Activated naive CD4-positive, alpha-beta T cell treated with anti-CD3 and anti-CD28 coated beads for 36 hours (primary cell): ENCODE results near the gene ABTB2. TPM values are rescaled to one million over a fixed set of nuclear protein-coding genes. Genes with fewer than 3 reads are reported as not detected.

Source experiments
- CTCF ChIA-PET: fragments of 350-600 bp; sonication (Branson Sonifier 250); formaldehyde crosslinking; loops from one replicate; lab custom pipeline; 2021; ENCODE audit warnings: antibody characterized with exemption; lab: Charles Lee
- DNase-seq: peaks from one replicate; pipeline ENCODE4 v3.0.0-alpha.2; 2020
- H3K27ac Mint-ChIP-seq: one replicate; pipeline ENCODE4 v1.8.0; 2021; ENCODE audit warnings: mild to moderate bottlenecking, mixed read lengths
- H3K27me3 Mint-ChIP-seq: one replicate; pipeline ENCODE4 v1.8.0; 2021; ENCODE audit warnings: low read depth, mixed read lengths
- H3K36me3 Mint-ChIP-seq: one replicate; pipeline ENCODE4 v1.8.0; 2021; ENCODE audit warnings: low read depth, mixed read lengths
- H3K4me1 Mint-ChIP-seq: one replicate; pipeline ENCODE4 v1.8.0; 2021; ENCODE audit warnings: low read depth, mixed read lengths
- H3K4me3 Mint-ChIP-seq: one replicate; pipeline ENCODE4 v1.8.0; 2021; ENCODE audit warnings: mild to moderate bottlenecking, moderate library complexity, mixed read lengths
- H3K9me3 Mint-ChIP-seq: one replicate; pipeline ENCODE4 v1.8.0; 2021; ENCODE audit warnings: mixed read lengths
- intact Hi-C: fragments of 100-400 bp; cut with micrococcal nuclease; formaldehyde crosslinking; loops from one replicate; pipeline ENCODE4 v1.15.1; 2023
- total RNA-seq, 2 experiments: library from RNA; stranded (reverse); gene quantifications; one replicate each; pipeline ENCODE4 v1.2.3, GENCODE V29; 2021

The ABTB2 gene
- total RNA-seq, 2 experiments from 2014 or later: 3.1 to 3.7 TPM

DNA sequence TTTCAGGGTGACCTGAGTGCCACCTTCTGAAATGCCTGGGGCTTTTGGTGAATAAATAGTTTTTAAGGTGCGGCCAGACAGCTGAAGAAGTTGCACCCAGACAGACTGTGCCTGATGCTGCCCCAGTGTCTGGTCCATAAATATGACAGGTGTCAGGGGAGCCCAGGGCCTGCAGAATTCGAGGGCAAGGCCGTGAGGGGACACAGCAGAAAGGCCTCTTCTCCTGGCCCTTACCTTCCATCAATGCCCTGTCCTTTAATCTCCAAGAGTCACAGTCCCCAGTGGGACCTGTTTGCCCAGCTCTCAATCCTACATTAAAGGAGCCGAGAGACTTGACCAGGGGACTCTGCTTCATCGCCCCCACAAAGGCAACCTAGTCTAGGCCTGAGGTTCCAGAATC is 206.6 kb downstream of the ABTB2 start:
- no peak overlapping the region for H3K27ac Mint-ChIP-seq

GRCh38 chr11:34150494-34151151 is 207.2 kb downstream of the ABTB2 start:
- H3K36me3 Mint-ChIP-seq: peaks cover 28% of the 10 kb centered on the region
- DNase-seq: no peak
- no peaks in the 10 kb centered on the region for H3K27me3 Mint-ChIP-seq
- CTCF ChIA-PET: interaction anchor here (0.6 to 1.6 kb wide), 3 partner anchors 37 to 304 kb away, joined by 3 to 5 read pairs (median 3); partner anchors contain the start of gene ABTB2
- H3K4me3 Mint-ChIP-seq: no peak overlapping the region
- no peak overlapping the region for H3K27ac Mint-ChIP-seq
- H3K4me1 Mint-ChIP-seq: no peaks in the 10 kb centered on the region
- no peaks in the 10 kb centered on the region for H3K9me3 Mint-ChIP-seq
- intact Hi-C loops: no loop called here

More for the DNA sequence above, 206.6 kb downstream of the ABTB2 start:
- no peak for DNase-seq
- Mint-ChIP-seq H3K36me3 (peaks cover 22% of the 10 kb centered on the region), H3K4me1 (no peaks in the 10 kb centered on the region), H3K9me3 (no peaks in the 10 kb centered on the region), H3K4me3 (no peak overlapping the region), H3K27me3 (no peaks in the 10 kb centered on the region)
- intact Hi-C loops: no loop called here
- CTCF ChIA-PET: interaction anchor here (0.9 to 1.6 kb wide), 4 partner anchors 23 to 304 kb away, joined by 3 to 5 read pairs (median 4); partner anchors contain the start of gene ABTB2

- Mint-ChIP-seq H3K27ac (no peak overlapping the region), H3K9me3 (no peaks in the 10 kb centered on the region), H3K4me3 (no peak overlapping the region), H3K4me1 (no peaks in the 10 kb centered on the region), H3K36me3 (peaks cover 33% of the 10 kb centered on the region), H3K27me3 (no peaks in the 10 kb centered on the region)
- DNase-seq: no peak
- intact Hi-C loops: no loop called here
- CTCF ChIA-PET: interaction anchor here (1.6 kb wide), 1 partner anchor 209 kb away, joined by 5 read pairs; the partner anchor contains the start of gene ABTB2
These were observed 208.0 kb downstream of the ABTB2 start for GRCh38 chr11:34149786-34150185.

DNA sequence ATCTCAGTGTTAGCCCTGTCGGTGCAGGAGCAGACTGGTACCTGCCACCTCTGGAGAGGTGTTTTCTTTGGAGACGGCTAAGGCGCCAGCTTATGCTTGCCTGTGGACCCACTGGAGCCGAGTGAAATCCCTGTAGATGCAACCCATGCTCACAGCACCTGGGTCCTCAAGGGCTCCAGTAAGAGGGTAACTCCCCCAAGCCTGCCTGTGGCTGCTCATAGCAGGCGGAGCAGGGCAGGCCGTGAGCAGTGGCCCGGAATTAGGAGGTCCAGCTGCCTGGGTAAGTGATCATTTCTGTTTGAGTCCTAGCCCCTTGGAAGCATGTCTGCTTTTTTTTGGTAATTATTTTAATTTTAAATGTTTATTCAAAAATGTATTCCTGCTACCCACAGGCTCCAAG is 208.5 kb downstream of the ABTB2 start:
- Mint-ChIP-seq H3K4me1 (no peaks in the 10 kb centered on the region), H3K27ac (no peak overlapping the region), H3K4me3 (no peak overlapping the region), H3K9me3 (no peaks in the 10 kb centered on the region), H3K27me3 (no peaks in the 10 kb centered on the region), H3K36me3 (peaks cover 35% of the 10 kb centered on the region)
- CTCF ChIA-PET: no interaction called here
- no peak for DNase-seq
- intact Hi-C loops: no loop called here

GRCh38 chr11:34148504-34149165 is 209.2 kb downstream of the ABTB2 start:
- H3K4me3 Mint-ChIP-seq: no peak overlapping the region
- H3K36me3 Mint-ChIP-seq: peaks cover 34% of the 10 kb centered on the region
- no peaks in the 10 kb centered on the region for H3K4me1 Mint-ChIP-seq
- no peak for DNase-seq
- intact Hi-C loops: no loop called here
- H3K9me3 Mint-ChIP-seq: no peaks in the 10 kb centered on the region
- no peaks in the 10 kb centered on the region for H3K27me3 Mint-ChIP-seq
- no peak overlapping the region for H3K27ac Mint-ChIP-seq
- CTCF ChIA-PET: no interaction called here

GRCh38 chr11:34147581-34147980 is 210.2 kb downstream of the ABTB2 start:
- intact Hi-C loops: no loop called here
- Mint-ChIP-seq H3K36me3 (peaks cover 38% of the 10 kb centered on the region), H3K27ac (no peak overlapping the region), H3K4me1 (no peaks in the 10 kb centered on the region), H3K27me3 (no peaks in the 10 kb centered on the region), H3K4me3 (no peak overlapping the region), H3K9me3 (no peaks in the 10 kb centered on the region)
- no peak for DNase-seq
- CTCF ChIA-PET: no interaction called here

DNA sequence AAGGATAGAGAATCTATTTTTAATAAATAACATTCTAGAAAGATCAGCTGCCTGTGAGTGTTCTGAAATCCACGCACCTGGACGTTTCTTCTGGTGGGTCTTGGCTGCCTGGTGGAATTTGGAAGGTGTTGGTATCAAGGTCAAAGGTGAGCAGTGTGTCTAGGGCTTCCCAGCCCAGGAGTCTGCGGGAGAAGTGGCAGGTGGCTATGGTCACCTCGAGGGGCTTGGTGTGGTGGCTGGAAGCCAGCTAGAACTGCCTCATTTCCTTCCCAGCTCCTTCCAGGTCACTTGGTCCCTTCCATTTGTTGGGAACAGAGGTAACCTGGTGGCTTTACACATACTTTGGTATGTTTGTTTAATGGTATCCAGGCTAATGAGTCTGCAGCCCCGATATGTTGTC is 210.9 kb downstream of the ABTB2 start:
- Mint-ChIP-seq H3K27ac (no peak overlapping the region), H3K4me3 (no peak overlapping the region), H3K9me3 (no peaks in the 10 kb centered on the region), H3K27me3 (no peaks in the 10 kb centered on the region), H3K36me3 (peaks cover 43% of the 10 kb centered on the region), H3K4me1 (no peaks in the 10 kb centered on the region)
- CTCF ChIA-PET: no interaction called here
- intact Hi-C loops: no loop called here
- DNase-seq: no peak

DNA sequence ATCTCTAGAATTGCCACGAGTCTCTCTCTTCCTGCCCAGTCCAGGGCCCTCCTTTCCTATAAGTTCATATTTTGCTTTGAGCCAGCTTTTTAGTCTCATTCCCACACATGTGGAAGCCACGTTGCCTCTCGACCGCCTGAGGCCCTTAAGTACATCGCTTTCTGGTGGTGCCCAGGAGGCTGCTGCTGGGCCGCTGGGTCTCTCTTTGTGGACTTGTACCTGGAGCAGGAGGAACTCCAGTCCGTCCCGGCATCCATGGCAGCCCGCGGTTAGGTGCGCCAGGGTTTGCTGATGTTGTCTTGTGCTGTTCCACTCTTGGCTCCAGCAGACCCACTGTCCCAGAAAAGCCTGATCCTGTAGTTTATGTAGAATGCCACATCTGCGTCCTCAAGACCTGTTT is 211.4 kb downstream of the ABTB2 start:
- Mint-ChIP-seq H3K4me3 (no peak overlapping the region), H3K36me3 (peaks cover 45% of the 10 kb centered on the region), H3K27me3 (no peaks in the 10 kb centered on the region), H3K9me3 (no peaks in the 10 kb centered on the region), H3K27ac (no peak overlapping the region), H3K4me1 (no peaks in the 10 kb centered on the region)
- DNase-seq: no peak
- intact Hi-C loops: no loop called here
- CTCF ChIA-PET: no interaction called here

DNA sequence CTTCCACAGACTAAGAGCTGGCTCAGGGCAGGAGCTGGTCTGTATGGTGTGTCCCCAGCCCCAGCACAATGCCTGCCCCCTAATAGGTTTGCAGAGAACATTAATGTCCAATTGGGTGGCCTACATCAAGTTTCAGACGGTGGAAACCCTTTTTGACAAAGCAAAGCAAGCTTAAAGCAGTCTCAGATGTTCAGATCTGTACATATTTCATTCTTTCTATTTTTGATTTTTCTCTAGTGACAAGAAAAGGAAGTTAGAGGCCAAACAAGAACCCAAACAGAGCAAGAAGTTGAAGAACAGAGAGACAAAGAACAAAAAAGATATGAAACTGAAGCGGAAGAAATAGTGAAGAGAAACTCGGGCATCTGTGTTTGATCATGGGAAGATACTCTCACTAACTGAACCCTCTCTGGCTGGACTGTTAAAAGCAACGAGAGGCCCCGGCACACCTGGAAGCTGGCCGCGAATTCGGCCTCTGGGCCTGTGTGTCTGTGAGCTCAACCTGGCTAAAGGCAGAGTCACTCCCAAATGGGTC is 211.9 kb downstream of the ABTB2 start:
- Mint-ChIP-seq H3K4me3 (no peak overlapping the region), H3K36me3 (peaks cover 50% of the 10 kb centered on the region), H3K27me3 (no peaks in the 10 kb centered on the region), H3K9me3 (no peaks in the 10 kb centered on the region), H3K27ac (no peak overlapping the region), H3K4me1 (no peaks in the 10 kb centered on the region)
- no peak for DNase-seq
- CTCF ChIA-PET: no interaction called here
- intact Hi-C loops: no loop called here

- Mint-ChIP-seq H3K27me3 (no peaks in the 10 kb centered on the region), H3K9me3 (no peaks in the 10 kb centered on the region), H3K4me1 (no peaks in the 10 kb centered on the region), H3K4me3 (no peak overlapping the region), H3K27ac (no peak overlapping the region), H3K36me3 (peaks cover 57% of the 10 kb centered on the region)
- CTCF ChIA-PET: no interaction called here
- intact Hi-C loops: no loop called here
- no peak for DNase-seq
These were observed 212.7 kb downstream of the ABTB2 start for GRCh38 chr11:34145073-34145472.

GRCh38 chr11:34143048-34143447 is 214.8 kb downstream of the ABTB2 start:
- peaks cover 62% of the 10 kb centered on the region for H3K36me3 Mint-ChIP-seq
- no peak overlapping the region for H3K27ac Mint-ChIP-seq
- H3K4me3 Mint-ChIP-seq: no peak overlapping the region
- CTCF ChIA-PET: no interaction called here
- no peaks in the 10 kb centered on the region for H3K4me1 Mint-ChIP-seq
- intact Hi-C loops: no loop called here
- no peak for DNase-seq
- H3K9me3 Mint-ChIP-seq: no peaks in the 10 kb centered on the region
- no peaks in the 10 kb centered on the region for H3K27me3 Mint-ChIP-seq

GRCh38 chr11:34140149-34140548 is 217.7 kb downstream of the ABTB2 start:
- Mint-ChIP-seq H3K27ac (no peak overlapping the region), H3K4me1 (peaks cover 5% of the 10 kb centered on the region), H3K9me3 (no peaks in the 10 kb centered on the region), H3K36me3 (peaks cover 66% of the 10 kb centered on the region), H3K27me3 (no peaks in the 10 kb centered on the region), H3K4me3 (no peak overlapping the region)
- CTCF ChIA-PET: interaction anchor here (1.2 kb wide), 1 partner anchor 18 kb away, joined by 3 read pairs; no protein-coding TSS in a partner anchor
- DNase-seq: no peak
- intact Hi-C loops: no loop called here
